HG03196 (cell line): ENCODE data around the gene RABEPK.
"Not testable (repeated sequence)": the region's sequence is repeated elsewhere in the genome, so short reads cannot be mapped to it uniquely, and the experiment has no call there.

Experiments
- ATAC-seq: cut with Tn5 transposase; IDR thresholded peaks from one replicate; pipeline ENCODE4 v1.9.1; 2021; ENCODE audit not compliant: unreplicated experiment

Gene RABEPK, protein sequence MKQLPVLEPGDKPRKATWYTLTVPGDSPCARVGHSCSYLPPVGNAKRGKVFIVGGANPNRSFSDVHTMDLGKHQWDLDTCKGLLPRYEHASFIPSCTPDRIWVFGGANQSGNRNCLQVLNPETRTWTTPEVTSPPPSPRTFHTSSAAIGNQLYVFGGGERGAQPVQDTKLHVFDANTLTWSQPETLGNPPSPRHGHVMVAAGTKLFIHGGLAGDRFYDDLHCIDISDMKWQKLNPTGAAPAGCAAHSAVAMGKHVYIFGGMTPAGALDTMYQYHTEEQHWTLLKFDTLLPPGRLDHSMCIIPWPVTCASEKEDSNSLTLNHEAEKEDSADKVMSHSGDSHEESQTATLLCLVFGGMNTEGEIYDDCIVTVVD

GRCh38 chr9:125200216-125201047 is at the start of gene RABEPK:
RABEPK (plus strand) TSS chr9:125200542; CDS start chr9:125203014, 2,472 bp downstream.
- peak; percentile 98 for ATAC-seq

GRCh38 chr9:125151730-125152129 is 48.6 kb upstream of the RABEPK start:
- ATAC-seq = no peak

DNA sequence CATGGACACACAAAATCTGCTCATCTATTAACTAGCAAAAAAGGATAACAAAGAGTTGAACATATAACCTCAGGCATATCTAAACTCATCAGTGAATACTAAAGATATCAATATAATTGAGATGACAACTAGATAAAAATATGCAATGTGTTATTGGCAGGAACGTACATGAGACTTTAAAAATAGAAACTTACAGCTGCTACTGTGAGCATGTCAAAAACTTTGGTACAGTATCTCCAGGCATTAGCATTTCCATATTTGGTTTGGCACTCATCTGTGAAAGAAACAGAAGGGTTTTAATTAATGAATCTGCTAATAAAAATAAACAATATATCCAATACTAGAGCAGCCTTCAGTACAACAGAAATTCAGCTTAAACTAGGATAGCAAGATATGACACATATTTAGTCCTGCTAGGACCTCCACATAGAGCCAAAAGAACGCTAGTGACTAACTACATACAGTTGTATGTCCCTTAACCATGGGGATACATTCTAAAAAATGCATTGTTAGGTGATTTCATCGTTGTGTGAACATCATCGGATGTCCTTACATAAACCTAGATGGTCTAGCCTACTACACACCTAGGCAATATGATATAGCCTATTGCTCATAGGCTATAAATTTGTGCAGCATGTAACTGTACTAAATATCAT is 46.5 kb upstream of the RABEPK start:
- no peak for ATAC-seq

- ATAC-seq = no peak
Observed at GRCh38 chr9:125156551-125156950, 43.8 kb upstream of the RABEPK start.

- ATAC-seq = no peak
Observed at GRCh38 chr9:125160750-125161149, 39.6 kb upstream of the RABEPK start.

DNA sequence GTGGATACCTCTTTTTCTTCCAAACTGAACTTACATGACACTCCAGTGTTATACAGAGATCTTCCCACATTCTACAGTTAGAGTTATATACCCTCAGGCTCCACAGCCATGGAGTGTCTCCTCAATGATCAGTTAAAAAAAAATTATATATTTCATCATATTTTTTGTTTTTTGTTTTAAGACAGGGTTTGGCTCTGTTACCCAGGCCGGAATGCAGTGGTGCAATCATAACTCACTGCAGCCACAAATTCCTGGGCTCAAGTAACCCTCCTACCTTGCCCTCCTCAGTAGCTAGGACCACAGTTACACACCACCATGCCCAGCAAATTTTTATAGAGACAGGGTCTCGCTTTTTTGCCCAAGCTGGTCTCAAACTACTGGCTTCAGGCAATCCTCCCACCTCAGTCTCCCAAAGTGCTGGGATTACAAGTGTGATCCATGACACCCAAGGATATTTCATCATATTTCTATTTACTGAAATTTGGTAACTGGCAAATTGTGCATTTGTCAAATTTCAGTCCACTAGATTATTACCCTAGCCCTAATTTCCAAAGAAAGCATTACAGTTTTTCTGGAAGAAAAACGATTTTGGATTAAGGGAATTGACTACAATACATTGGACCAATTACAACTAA is 38.9 kb upstream of the RABEPK start:
- no peak for ATAC-seq

DNA sequence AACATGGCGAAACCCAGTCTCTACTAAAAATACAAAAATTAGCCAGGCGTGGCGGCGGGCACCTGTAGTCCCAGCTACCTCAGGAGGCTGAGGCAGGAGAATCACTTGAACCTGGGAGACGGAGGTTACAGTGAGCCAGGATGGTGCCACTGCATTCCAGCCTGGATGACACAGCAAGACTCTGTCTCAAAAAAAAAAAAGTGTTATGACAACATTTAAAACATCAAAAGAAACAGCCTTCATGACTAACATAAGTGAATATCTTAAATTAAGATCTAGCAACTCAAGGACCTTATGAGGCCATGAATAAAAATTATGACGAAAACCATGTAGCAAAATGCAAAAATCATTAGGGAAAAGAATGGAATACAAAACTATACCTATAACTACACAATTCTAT is 37.5 kb upstream of the RABEPK start:
- not testable (repeated sequence) for ATAC-seq

GRCh38 chr9:125166762-125167161 is 33.6 kb upstream of the RABEPK start:
- ATAC-seq = no peak

GRCh38 chr9:125169895-125170294 is 30.4 kb upstream of the RABEPK start:
- no peak for ATAC-seq

- no peak for ATAC-seq
Observed at GRCh38 chr9:125172031-125172755, 28.1 kb upstream of the RABEPK start.

DNA sequence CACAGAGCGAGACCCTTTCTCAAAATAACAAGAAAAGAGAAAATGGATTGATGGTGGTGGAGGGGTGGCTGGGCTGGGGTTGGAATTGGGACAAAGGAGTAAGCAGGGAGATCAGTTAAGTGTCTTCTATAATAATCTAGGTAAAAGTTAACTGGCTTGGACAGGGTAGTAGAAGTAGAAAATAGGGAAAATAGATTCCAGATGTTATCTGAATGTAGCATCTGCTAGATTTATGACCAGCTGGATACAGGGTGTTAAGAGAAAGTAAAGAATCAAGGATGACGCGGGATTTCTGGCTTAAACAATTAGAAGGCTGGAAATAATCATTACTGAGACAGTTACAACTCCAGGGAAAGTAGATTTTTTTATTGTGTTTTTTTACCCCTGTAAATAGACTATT is 23.7 kb upstream of the RABEPK start:
- no peak for ATAC-seq

DNA sequence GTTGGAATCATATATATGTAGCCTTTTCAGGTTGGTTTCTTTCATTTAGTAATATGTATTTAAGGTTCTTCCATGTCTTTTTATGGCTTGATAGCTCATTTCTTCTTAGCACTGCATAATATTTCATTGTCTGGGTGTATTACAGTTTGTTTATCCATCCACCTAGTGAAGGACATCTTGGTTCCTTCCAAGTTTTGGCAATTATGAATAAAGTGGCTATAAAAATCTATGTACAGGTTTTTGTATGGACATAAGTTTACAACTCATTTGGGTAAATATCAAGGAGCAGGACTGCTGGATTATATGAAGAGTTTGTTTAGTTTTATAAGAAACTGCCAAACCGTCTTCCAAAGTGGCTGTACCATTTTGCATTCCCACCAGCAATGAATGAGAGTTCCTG is 22.5 kb upstream of the RABEPK start:
- ATAC-seq = no peak

- ATAC-seq = not testable (repeated sequence)
Observed at GRCh38 chr9:125179776-125180175, 20.6 kb upstream of the RABEPK start.

DNA sequence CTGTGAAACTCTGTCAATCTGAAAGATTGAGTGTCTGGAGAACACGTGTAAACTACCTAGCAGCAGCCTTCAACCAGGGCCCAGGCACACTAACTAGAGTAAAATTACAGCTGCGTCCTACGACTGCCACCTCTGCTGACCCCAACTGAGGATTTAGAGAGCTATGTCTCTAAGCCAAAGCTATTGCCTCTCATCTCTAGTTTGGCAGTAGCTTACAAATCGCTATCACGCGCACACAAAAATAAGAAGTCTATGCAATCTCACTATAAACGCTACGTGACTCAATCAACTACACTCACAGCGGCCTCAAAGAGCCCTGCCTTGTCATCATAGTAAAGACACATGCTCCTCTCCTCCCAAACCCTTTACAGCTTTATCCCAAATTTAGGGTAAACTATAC is 19.5 kb upstream of the RABEPK start:
- no peak for ATAC-seq

DNA sequence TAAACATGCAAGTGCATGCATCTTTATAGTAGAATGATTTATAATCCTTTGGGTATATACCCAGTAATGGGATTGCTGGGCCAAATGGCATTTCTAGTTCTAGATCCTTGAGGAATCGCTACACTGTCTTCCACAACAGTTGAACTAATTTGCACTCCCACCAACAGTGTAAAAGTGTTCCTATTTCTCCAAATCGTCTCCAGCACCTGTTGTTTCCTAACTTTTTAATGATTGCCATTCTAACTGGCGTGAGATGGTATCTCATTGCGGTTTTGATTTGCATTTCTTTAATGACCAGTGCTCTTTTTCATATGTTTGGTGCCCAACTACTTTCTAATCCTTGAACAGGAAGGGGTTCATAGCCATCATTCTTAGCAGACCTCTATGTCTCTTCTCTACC is 18.6 kb upstream of the RABEPK start:
- ATAC-seq = not testable (repeated sequence)

GRCh38 chr9:125183054-125183453 is 17.3 kb upstream of the RABEPK start:
- ATAC-seq = no peak

DNA sequence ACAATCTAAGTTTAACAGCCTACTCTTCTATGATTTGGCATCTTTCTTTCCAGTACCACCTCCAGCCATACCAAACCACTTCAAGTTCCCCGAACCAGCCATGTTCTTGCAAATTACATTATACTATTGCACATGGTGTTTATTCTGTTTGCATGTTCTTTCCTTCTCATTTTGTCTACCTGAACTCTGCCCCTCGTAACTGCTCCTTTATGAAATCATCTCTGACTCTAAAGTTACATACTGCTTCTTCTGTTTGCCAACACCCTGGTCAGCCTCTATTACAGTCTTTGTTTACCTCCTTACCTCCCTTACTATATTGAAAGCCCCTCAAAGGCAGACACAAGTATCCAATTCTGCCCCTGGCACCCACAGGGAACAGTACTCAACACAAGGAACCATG is 16.8 kb upstream of the RABEPK start:
- ATAC-seq = no peak

DNA sequence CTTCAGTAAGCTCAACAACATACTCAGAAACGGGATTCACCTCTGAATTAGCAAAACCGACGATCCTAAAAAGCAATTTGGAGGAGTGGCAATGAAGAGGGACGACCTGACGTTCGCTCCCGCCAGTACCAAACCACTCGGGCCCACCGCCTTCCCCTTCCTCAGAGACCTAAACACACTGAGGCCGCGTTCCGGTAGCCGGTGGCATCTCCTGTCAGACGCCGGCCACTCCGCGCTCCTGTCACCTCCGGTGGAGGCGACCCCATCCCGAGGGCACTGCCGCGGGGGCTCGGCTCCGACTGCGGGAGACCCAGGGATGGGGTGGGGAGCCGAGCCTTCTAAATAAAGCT is 11.4 kb upstream of the RABEPK start:
- peak; percentile 29 for ATAC-seq

GRCh38 chr9:125189361-125190289 is 10.7 kb upstream of the RABEPK start, which contains the start of gene PPP6C:
PPP6C (minus strand) TSS chr9:125189803; CDS start chr9:125189718, 85 bp downstream.
- peak; percentile 96 for ATAC-seq
